Stimulated activated effector memory CD8-positive, alpha-beta T cell treated with anti-CD3 and anti-CD28 coated beads, Interleukin-12 subunit alpha, Interleukin-12 subunit beta, amount 100 ng/mL, for 72 hours (primary cell): ENCODE results near the gene RYR2.
A peak's percentile ranks its signal among the peaks of the same experiment; 100 is the strongest.

Experiments
- ATAC-seq: fragments of 150-1000 bp; cut with Tn5 transposase; 2 replicates; pipeline ENCODE4 v1.10.0; 2021
- DNase-seq, 2 donors: peaks; one replicate each; pipeline ENCODE4 v3.0.0; 2021 to 2022; ENCODE audit warnings: low spot score in 2 of 2
- H3K27ac Mint-ChIP-seq: one replicate; pipeline ENCODE4 v1.8.0; 2022; ENCODE audit warnings: mild to moderate bottlenecking, mixed read lengths
- H3K36me3 Mint-ChIP-seq: one replicate; pipeline ENCODE4 v1.8.0; 2022; ENCODE audit warnings: mild to moderate bottlenecking, mixed read lengths
- H3K4me1 Mint-ChIP-seq: one replicate; pipeline ENCODE4 v1.8.0; 2022; ENCODE audit warnings: mixed read lengths
- H3K4me3 Mint-ChIP-seq: one replicate; pipeline ENCODE4 v1.8.0; 2022; ENCODE audit warnings: mild to moderate bottlenecking, mixed read lengths
- H3K9me3 Mint-ChIP-seq: one replicate; pipeline ENCODE4 v1.8.0; 2022; ENCODE audit warnings: mixed read lengths

Gene RYR2

GRCh38 chr1:237858992-237859391 lies 817.0 kb downstream of the RYR2 start:
- Mint-ChIP-seq H3K4me1 (no peaks in the 10 kb centered on the region), H3K36me3 (no peaks in the 10 kb centered on the region), H3K4me3 (no peak overlapping the region), H3K27ac (no peak overlapping the region), H3K9me3 (no peaks in the 10 kb centered on the region)
- DNase-seq = no peak
- ATAC-seq = no peak

GRCh38 chr1:237861944-237862343 lies 820.0 kb downstream of the RYR2 start:
- H3K36me3 Mint-ChIP-seq = no peaks in the 10 kb centered on the region
- H3K4me3 Mint-ChIP-seq = no peak overlapping the region
- peaks cover 5% of the 10 kb centered on the region for H3K4me1 Mint-ChIP-seq
- no peak for ATAC-seq
- DNase-seq = no peak
- no peaks in the 10 kb centered on the region for H3K9me3 Mint-ChIP-seq
- no peak overlapping the region for H3K27ac Mint-ChIP-seq

- no peak overlapping the region for H3K4me3 Mint-ChIP-seq
- H3K36me3 Mint-ChIP-seq = no peaks in the 10 kb centered on the region
- H3K9me3 Mint-ChIP-seq = no peaks in the 10 kb centered on the region
- no peak for ATAC-seq
- H3K27ac Mint-ChIP-seq = no peak overlapping the region
- peaks cover 5% of the 10 kb centered on the region for H3K4me1 Mint-ChIP-seq
- DNase-seq = no peak
Observed at GRCh38 chr1:237863234-237863633, 821.2 kb downstream of the RYR2 start.

- ATAC-seq (peak; percentile 59), DNase-seq (peak; percentile 11 to 49)
- Mint-ChIP-seq H3K36me3 (no peaks in the 10 kb centered on the region), H3K9me3 (no peaks in the 10 kb centered on the region), H3K4me3 (peak overlapping the region; percentile 11), H3K27ac (no peak overlapping the region), H3K4me1 (peaks cover 5% of the 10 kb centered on the region)
Observed at GRCh38 chr1:237864338-237865244, 822.6 kb downstream of the RYR2 start.

GRCh38 chr1:237867380-237867888 lies 825.5 kb downstream of the RYR2 start:
- ATAC-seq (no peak), DNase-seq (no peak)
- Mint-ChIP-seq H3K4me3 (no peak overlapping the region), H3K4me1 (peaks cover 5% of the 10 kb centered on the region), H3K9me3 (no peaks in the 10 kb centered on the region), H3K27ac (no peak overlapping the region), H3K36me3 (no peaks in the 10 kb centered on the region)

- H3K36me3 Mint-ChIP-seq = no peaks in the 10 kb centered on the region
- H3K9me3 Mint-ChIP-seq = no peaks in the 10 kb centered on the region
- ATAC-seq (no peak), DNase-seq (no peak)
- peaks cover 5% of the 10 kb centered on the region for H3K4me1 Mint-ChIP-seq
- no peak overlapping the region for H3K4me3 Mint-ChIP-seq
- H3K27ac Mint-ChIP-seq = no peak overlapping the region
Observed at GRCh38 chr1:237868817-237869600, 827.0 kb downstream of the RYR2 start.

- peak; percentile 80 for ATAC-seq
- Mint-ChIP-seq H3K36me3 (no peaks in the 10 kb centered on the region), H3K27ac (no peak overlapping the region), H3K4me3 (no peak overlapping the region), H3K4me1 (no peaks in the 10 kb centered on the region), H3K9me3 (no peaks in the 10 kb centered on the region)
- no peak for DNase-seq
Observed at GRCh38 chr1:237873487-237874211, 831.7 kb downstream of the RYR2 start.

- DNase-seq (no peak), ATAC-seq (no peak)
- no peak overlapping the region for H3K27ac Mint-ChIP-seq
- H3K4me1 Mint-ChIP-seq = no peaks in the 10 kb centered on the region
- H3K36me3 Mint-ChIP-seq = no peaks in the 10 kb centered on the region
- no peaks in the 10 kb centered on the region for H3K9me3 Mint-ChIP-seq
- no peak overlapping the region for H3K4me3 Mint-ChIP-seq
Observed at GRCh38 chr1:237875291-237875690, 833.3 kb downstream of the RYR2 start.

GRCh38 chr1:237877631-237878030 lies 835.6 kb downstream of the RYR2 start:
- Mint-ChIP-seq H3K27ac (no peak overlapping the region), H3K4me3 (no peak overlapping the region), H3K9me3 (no peaks in the 10 kb centered on the region), H3K36me3 (no peaks in the 10 kb centered on the region), H3K4me1 (no peaks in the 10 kb centered on the region)
- DNase-seq = no peak
- no peak for ATAC-seq

GRCh38 chr1:237878406-237878805 lies 836.4 kb downstream of the RYR2 start:
- no peaks in the 10 kb centered on the region for H3K4me1 Mint-ChIP-seq
- no peaks in the 10 kb centered on the region for H3K36me3 Mint-ChIP-seq
- no peak for ATAC-seq
- no peak for DNase-seq
- H3K4me3 Mint-ChIP-seq = no peak overlapping the region
- peaks cover 3% of the 10 kb centered on the region for H3K9me3 Mint-ChIP-seq
- H3K27ac Mint-ChIP-seq = no peak overlapping the region

- ATAC-seq (no peak), DNase-seq (no peak)
- no peaks in the 10 kb centered on the region for H3K4me1 Mint-ChIP-seq
- no peaks in the 10 kb centered on the region for H3K36me3 Mint-ChIP-seq
- no peak overlapping the region for H3K4me3 Mint-ChIP-seq
- peaks cover 3% of the 10 kb centered on the region for H3K9me3 Mint-ChIP-seq
- no peak overlapping the region for H3K27ac Mint-ChIP-seq
Observed at GRCh38 chr1:237879195-237879594, 837.2 kb downstream of the RYR2 start.
